Ovary (tissue), 9 donors: ENCODE data around the gene B4GALT7. TPM values are rescaled to one million over a fixed set of nuclear protein-coding genes. Genes with fewer than 3 reads are reported as not detected.

ENCODE experiments used
- DNase-seq, 5 donors: peaks; one replicate each; pipeline ENCODE4 v3.0.0-alpha.2; 2019 to 2020
- H3K27ac ChIP-seq, 2 donors: fragments of 200-600 bp; one replicate each; pipeline versions ENCODE4 v1.5.1 to v1.8.0; 2019 to 2022
- H3K27me3 ChIP-seq: fragments of 200-600 bp; one replicate; pipeline ENCODE4 v1.8.0; 2022
- H3K36me3 ChIP-seq: fragments of 200-600 bp; sonication (generic); one replicate; pipeline ENCODE4 v1.5.1; 2019
- H3K4me1 ChIP-seq: one replicate; pipeline ENCODE4 v1.8.1; 2013; ENCODE audit warnings: mild to moderate bottlenecking, moderate library complexity; ENCODE audit not compliant: insufficient read depth
- H3K4me3 ChIP-seq: fragments of 200-600 bp; sonication (generic); one replicate; pipeline ENCODE4 v1.5.1; 2017
- H3K9me3 ChIP-seq, 2 donors: fragments of 200-600 bp in 1 of 2; sonication (generic) in 1 of 2; one replicate each; pipeline versions ENCODE4 v1.5.1 to v1.8.1; 2013 to 2019; ENCODE audit warnings: mild to moderate bottlenecking in 1 of 2, moderate library complexity in 1 of 2
- CTCF ChIP-seq, 3 donors: fragments of 450-650 bp in 2 of 3; fragments of 200-600 bp in 1 of 3; IDR thresholded peaks; one replicate each; pipeline versions ENCODE4 v1.5.1 to v1.8.0; 2016 to 2022; ENCODE audit warnings: antibody characterized with exemption in 3 of 3, mild to moderate bottlenecking in 1 of 3
- EP300 ChIP-seq: sonication (generic); formaldehyde crosslinking; IDR thresholded peaks from one replicate; pipeline ENCODE4 v1.6.1; 2017; ENCODE audit warnings: antibody characterized with exemption
- POLR2A ChIP-seq: fragments of 450-650 bp; IDR thresholded peaks from one replicate; pipeline ENCODE4 v1.6.1; 2017; ENCODE audit warnings: antibody characterized with exemption, mild to moderate bottlenecking, moderate library complexity
- WGBS, 3 donors: extraction: QIAGEN DNeasy Blood & Tissue Kit in 1 of 3; methylation state at CpG; one replicate each; pipeline versions ENCODE4 v1.1.5 to v1.1.7; 2013 to 2017; 5-methylcytosine and 5-hydroxymethylcytosine counted together
- intact Hi-C, 4 donors: fragments of 100-400 bp; cut with DNase I; formaldehyde crosslinking; loops; one replicate each; pipeline versions ENCODE4 v1.11.0 to v1.15.1; 2022 to 2023
- polyA plus RNA-seq, 2 donors: library from polyadenylated mRNA; stranded (reverse); fragments of 200-250 nt in 1 of 2; fragments of 350-450 nt in 1 of 2; fragmentation: Illumina TruSeq in 1 of 2; extraction: RNeasy Lipid Tissue Mini Kit (QIAGEN cat#74804) in 1 of 2; gene quantifications; one replicate each; pipeline ENCODE4 v1.2.3, GENCODE V29; 2013 to 2014
- total RNA-seq, 7 donors: library from RNA; depleted of rRNA in 2 of 7; stranded (reverse); fragments of >200 nt in 2 of 7; fragmentation: NEBNext Ultra II Directional in 3 of 7; extraction: Animal tissue kit (Norgen Biotek cat#: 25700) in 3 of 7; gene quantifications; one replicate each; pipeline versions ENCODE4 v1.1.0 to v1.2.4, GENCODE V29; 2016 to 2023
- donor health status: DM: no; HTN: no; CAD: no; lungs with moderate emphysema.
- donor health status: DM: no; HTN: no; CAD: no.
- donor health status: Bipolar disorder and iron deficiency.
- donor health status: DM: yes; HTN: yes; CAD: no.
- donor health status: DM: no; HTN: no; CAD: no.
- donor health status: DM: yes; HTN: yes; CAD: no.

The B4GALT7 gene
- total and polyA plus RNA-seq, 9 donors: 8.5 to 40.0 (median 27.2) TPM

GRCh38 chr5:177575488-177575887 lies 24.4 kb upstream of the B4GALT7 start:
- DNase-seq: no peak
- H3K4me3 ChIP-seq: no peak overlapping the region
- intact Hi-C loops: no loop called here
- no peak for TF ChIP-seq POLR2A
- TF ChIP-seq EP300: no peak
- TF ChIP-seq CTCF (IDR thresholded peaks at IDR 0.05): no peak
- 34 to 53% (median 38%) methylated on average over 1 of the region's 1 CpG for WGBS, 3 donors
- H3K9me3 ChIP-seq: no peaks in the 10 kb centered on the region
- H3K4me1 ChIP-seq: no peaks in the 10 kb centered on the region
- H3K36me3 ChIP-seq: no peaks in the 10 kb centered on the region
- no peaks in the 10 kb centered on the region for H3K27me3 ChIP-seq
- H3K27ac ChIP-seq: no peak overlapping the region

GRCh38 chr5:177576169-177576568 lies 23.8 kb upstream of the B4GALT7 start:
- Histone ChIP-seq H3K27me3 (no peaks in the 10 kb centered on the region), H3K36me3 (no peaks in the 10 kb centered on the region), H3K4me3 (no peak overlapping the region), H3K27ac (no peak overlapping the region), H3K4me1 (no peaks in the 10 kb centered on the region), H3K9me3 (no peaks in the 10 kb centered on the region)
- no peak for TF ChIP-seq EP300
- no peak for TF ChIP-seq POLR2A
- no peak for TF ChIP-seq CTCF (IDR thresholded peaks at IDR 0.05)
- DNase-seq: no peak
- 74 to 93% (median 76%) methylated on average over 10 of the region's 10 CpGs for WGBS, 3 donors
- intact Hi-C loops: no loop called here

DNA sequence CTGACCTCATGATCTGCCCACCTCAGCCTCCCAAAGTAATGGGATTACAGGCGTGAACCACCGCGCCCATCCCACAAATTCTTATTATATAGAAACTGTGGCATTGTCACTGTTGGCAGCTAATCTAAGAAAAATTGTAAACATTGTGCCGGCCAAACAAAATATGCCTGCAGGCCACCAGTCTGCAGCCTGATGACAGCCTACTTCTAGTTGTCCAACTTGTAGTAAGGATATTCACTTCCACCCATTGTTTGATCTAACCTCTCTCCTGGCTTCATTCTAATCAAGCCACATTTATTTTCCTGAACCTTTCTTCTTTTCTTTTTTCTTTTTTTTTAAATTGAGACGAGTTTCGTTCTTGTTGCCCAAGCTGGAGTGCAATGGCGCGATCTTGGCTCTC lies 21.6 kb upstream of the B4GALT7 start:
- 89 to 93% (median 92%) methylated on average over 8 of the region's 8 CpGs for WGBS, 3 donors
- TF ChIP-seq POLR2A (no peak), EP300 (no peak), CTCF (IDR thresholded peaks at IDR 0.05) (no peak)
- H3K27ac ChIP-seq: no peak overlapping the region
- DNase-seq: no peak
- no peaks in the 10 kb centered on the region for H3K9me3 ChIP-seq
- H3K36me3 ChIP-seq: no peaks in the 10 kb centered on the region
- H3K4me1 ChIP-seq: no peaks in the 10 kb centered on the region
- H3K4me3 ChIP-seq: no peak overlapping the region
- intact Hi-C loops: no loop called here
- H3K27me3 ChIP-seq: no peaks in the 10 kb centered on the region

DNA sequence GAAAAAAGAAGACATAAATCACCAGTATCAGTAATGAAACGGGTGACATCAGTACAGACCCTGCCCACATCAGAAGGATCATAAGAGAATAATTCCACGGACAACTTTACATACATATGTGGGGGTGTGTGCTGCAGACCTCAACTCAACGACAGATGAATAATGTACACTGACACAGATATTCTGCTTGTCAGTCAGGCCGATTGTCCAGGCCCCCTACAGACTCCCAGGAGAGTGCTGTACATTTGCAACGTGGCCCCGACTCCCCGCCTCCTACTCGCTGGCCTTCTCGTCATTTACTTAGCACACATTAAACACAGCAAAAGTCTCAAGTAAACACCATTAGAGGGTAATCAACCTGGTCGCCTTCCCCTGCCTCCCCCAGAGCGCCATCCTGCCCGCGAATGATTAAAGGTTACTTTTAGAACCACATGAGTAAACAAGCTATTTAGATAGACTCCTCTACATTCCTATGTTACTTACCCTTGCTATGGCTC lies 11.5 kb upstream of the B4GALT7 start:
- no peak for DNase-seq
- Histone ChIP-seq H3K9me3 (no peaks in the 10 kb centered on the region), H3K4me1 (no peaks in the 10 kb centered on the region), H3K27ac (no peak overlapping the region), H3K36me3 (no peaks in the 10 kb centered on the region), H3K27me3 (no peaks in the 10 kb centered on the region), H3K4me3 (no peak overlapping the region)
- intact Hi-C loops: no loop called here
- 22 to 24% (median 22%) methylated on average over 13 of the region's 13 CpGs for WGBS, 3 donors
- TF ChIP-seq EP300 (no peak), POLR2A (no peak)

DNA sequence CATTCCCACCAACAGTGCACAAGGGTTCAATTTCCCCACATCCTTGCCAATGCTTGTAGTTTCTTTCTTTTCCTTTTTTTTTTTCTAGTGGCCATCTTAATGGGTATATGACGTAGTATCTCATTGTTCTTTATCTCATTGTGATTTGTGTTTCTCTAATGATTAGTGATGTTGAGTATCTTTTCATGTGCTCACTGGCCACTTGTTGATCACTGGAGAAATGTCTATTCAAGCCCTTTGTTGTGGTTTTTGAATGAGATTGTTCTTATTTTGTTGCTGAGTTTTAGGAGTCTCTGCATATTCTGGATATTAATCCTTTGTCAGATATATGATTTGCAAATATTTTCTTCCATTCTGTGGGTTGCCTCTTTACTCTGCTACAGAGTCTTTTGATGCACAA lies 9.5 kb upstream of the B4GALT7 start:
- no peak overlapping the region for H3K27ac ChIP-seq
- no peak for DNase-seq
- no peak for TF ChIP-seq POLR2A
- TF ChIP-seq EP300: no peak
- TF ChIP-seq CTCF (IDR thresholded peaks at IDR 0.05): no peak
- intact Hi-C loops: no loop called here
- no peaks in the 10 kb centered on the region for H3K4me1 ChIP-seq
- no peak overlapping the region for H3K4me3 ChIP-seq
- no peaks in the 10 kb centered on the region for H3K9me3 ChIP-seq
- H3K27me3 ChIP-seq: no peaks in the 10 kb centered on the region
- WGBS, 3 donors: 69 to 84% (median 69%) methylated on average over 1 of the region's 1 CpG
- H3K36me3 ChIP-seq: no peaks in the 10 kb centered on the region
